GM19193 (cell line): ENCODE measurements around the gene SCAF8.

Experiments used
- POLR2A ChIP-seq: IDR thresholded peaks from 4 replicates; pipeline ENCODE4 v1.6.1; 2011; ENCODE audit not compliant: insufficient read depth, insufficient read length; ENCODE audit errors: extremely low read depth

Gene SCAF8

DNA sequence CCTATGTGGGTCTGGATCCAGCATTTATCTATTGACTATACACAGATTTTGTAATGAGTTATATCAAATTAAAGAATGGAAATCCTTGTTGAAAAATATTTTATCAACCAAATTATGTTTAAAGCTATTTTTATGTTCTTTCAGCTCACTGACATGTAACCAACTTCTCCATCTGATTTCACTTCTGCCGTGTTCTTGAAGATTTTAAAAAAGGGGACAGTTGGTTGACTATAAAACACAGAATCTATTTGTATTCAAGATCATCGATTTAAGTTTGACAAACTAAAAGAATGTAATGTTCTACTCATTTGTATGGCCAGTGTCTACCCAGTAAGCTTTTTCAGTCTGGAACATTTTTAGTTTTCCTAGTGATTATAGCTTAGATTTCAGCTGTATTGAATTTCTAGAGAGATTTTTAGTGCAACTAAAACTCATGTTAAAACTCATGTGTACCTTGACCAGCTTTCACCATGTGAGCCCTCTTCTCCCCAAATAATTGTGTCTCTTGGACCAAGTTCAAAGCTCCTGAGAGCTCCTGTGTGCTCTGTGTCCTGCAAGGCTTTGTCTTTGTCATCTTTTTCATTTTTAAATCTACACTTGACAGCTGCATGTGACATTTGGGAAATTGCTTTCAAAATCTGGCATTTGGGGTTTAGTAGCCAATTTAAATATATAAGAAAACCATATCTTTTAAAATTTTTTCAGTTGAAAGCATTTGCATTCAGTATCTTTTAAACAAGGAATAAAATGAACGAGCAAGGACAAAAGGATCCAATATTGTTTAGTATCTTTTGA lies 143.5 kb downstream of the SCAF8 start:
- no peak for TF ChIP-seq POLR2A

DNA sequence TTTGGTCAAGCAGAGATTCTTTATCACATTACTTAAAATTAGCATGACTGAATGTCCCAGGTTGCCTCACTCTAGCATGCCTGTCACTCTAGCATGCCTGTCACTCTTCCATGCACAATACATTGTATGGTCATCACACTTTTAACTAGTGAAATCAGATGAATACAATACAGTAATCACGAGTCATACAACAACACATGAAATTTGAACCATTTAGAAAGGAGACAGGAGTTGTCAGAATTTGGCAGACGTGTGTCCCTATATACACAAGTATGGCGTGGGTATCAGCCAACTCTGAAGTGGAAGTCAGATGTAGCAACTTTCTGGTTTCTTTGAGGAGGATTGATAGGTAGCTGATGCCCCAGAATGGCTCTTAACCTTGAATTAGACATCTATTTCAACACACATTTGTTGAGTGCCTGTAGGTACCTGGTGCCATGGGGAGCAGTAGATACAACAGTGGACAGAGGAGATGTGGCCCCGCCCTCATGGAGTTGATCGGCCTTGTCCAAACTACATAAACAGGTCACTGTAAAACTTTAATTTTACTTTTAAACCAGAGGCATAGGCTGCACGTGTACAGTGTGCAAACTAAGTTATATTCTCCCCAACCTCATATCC lies 145.8 kb downstream of the SCAF8 start:
- no peak for TF ChIP-seq POLR2A

DNA sequence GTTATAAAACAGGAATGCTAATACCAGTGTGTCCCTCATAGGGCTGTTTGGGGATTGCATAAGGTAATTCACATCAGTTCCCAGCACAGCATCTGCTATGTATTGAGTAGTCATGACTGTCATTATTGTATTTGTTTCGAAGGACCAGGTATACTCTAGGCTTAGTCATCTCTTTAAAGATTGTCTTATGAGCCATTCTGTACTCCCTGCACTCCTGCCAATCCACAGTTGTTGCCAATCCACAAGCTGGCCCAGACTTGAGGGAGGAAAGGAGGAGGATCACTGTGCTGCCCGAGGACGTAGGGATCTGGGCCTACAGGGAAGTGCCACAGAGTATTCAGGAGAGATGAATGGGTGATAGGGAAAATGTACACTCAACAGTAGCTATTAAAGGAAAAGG lies 148.9 kb downstream of the SCAF8 start:
- no peak for TF ChIP-seq POLR2A
